K562 treated with DMSO at 1 percent for 12 hours (cell line): ENCODE results near the gene ENTPD1. TPM values are rescaled to one million over a fixed set of nuclear protein-coding genes. Genes with fewer than 3 reads are reported as not detected.

Source experiments
- total RNA-seq: library from RNA; unstranded; fragments of 300-600 nt; gene quantifications from 2 replicates; pipeline ENCODE4 v1.2.3, GENCODE V29; 2022; ENCODE audit not compliant: insufficient read depth

Gene ENTPD1
- total RNA-seq: 0.83 and 2.0 TPM in 2 replicates

DNA sequence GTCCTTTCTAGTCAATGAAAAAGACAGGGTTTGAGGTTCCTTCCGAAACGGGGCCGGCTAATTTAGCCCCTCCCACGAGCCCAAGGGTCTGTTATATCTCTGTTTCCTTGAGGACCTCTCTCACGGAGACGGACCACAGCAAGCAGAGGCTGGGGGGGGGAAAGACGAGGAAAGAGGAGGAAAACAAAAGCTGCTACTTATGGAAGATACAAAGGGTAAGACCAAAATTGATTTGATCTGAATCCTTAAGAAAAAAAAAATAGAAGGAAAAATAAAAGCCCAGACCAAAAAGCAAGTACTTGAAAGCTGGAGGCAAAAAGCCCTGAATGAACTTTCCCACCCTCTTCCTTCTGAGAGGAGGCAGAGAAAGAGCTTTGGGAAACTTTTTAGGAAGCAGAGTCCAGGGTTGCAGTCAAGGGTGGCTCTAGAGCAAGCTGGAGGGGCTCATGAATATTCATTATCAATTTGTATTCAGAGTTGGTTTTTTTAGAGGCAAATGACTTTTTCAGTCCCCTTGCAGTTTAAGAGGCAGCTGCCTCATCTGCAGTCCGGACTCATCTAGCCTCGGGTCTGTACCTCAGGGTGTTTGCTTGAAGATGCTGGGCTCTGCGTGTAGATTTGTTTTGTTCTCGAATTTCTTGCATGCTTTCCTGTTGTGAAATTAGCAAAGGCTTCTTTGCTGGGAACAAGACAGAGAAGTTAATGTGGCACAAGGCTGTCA is at the start of gene ENTPD1:
TSS of gene ENTPD1 (plus strand) at position 123 of the 721 bp plus-strand sequence. CDS start at position 200, 77 bp downstream.

GRCh38 chr10:95907456-95908253 is 151.7 kb downstream of the ENTPD1 start, which contains the start of gene CC2D2B:
Gene CC2D2B, plus strand, starts transcription at chr10:95907975. Its CDS starts 3,349 bp downstream, at chr10:95911324.

Other genes starting within 250 kb of the ENTPD1 start
- 3.4 and 8.1 TPM in 2 replicates for gene SORBS1, start 194.8 kb upstream of the ENTPD1 start, total RNA-seq
- 12.8 and 27.1 TPM in 2 replicates for gene ALDH18A1, start 99.5 kb upstream of the ENTPD1 start, total RNA-seq
- gene TCTN3, start 62.2 kb upstream of the ENTPD1 start, total RNA-seq: 7.4 and 13.1 TPM in 2 replicates
- gene CC2D2B, start 151.8 kb downstream of the ENTPD1 start, total RNA-seq: not detected in 2 replicates